Measurements from ENCODE around the gene SPHKAP.
"Not testable (repeated sequence)": the region's sequence is repeated elsewhere in the genome, so short reads cannot be mapped to it uniquely, and the experiment has no call there.

SPHKAP gene

GRCh38 chr2:228023619-228024018, 157.9 kb downstream of the SPHKAP start:
- DNase-seq, result no peak

GRCh38 chr2:228018311-228018710, 163.2 kb downstream of the SPHKAP start:
- no peak for DNase-seq

GRCh38 chr2:228017784-228018183, 163.7 kb downstream of the SPHKAP start:
- no peak for DNase-seq

- DNase-seq, result no peak
Observed at GRCh38 chr2:228016402-228016801, 165.1 kb downstream of the SPHKAP start.

GRCh38 chr2:228015741-228016140, 165.7 kb downstream of the SPHKAP start:
- DNase-seq, result no peak

GRCh38 chr2:227996366-227996765, 185.1 kb downstream of the SPHKAP start:
- no peak for DNase-seq

GRCh38 chr2:227990937-227991336, 190.6 kb downstream of the SPHKAP start:
- no peak for DNase-seq

- DNase-seq, result no peak
Observed at GRCh38 chr2:227973241-227973640, 208.2 kb downstream of the SPHKAP start.

- DNase-seq, result no peak
Observed at GRCh38 chr2:227971619-227972230, 209.8 kb downstream of the SPHKAP start.

GRCh38 chr2:227960317-227960716, 221.2 kb downstream of the SPHKAP start:
- no peak for DNase-seq

- no peak for DNase-seq
Observed at GRCh38 chr2:227942965-227943364, 238.5 kb downstream of the SPHKAP start.

GRCh38 chr2:227942021-227942420, 239.5 kb downstream of the SPHKAP start:
- no peak for DNase-seq

- peak; percentile 8 for DNase-seq
Observed at GRCh38 chr2:227939271-227940027, 242.0 kb downstream of the SPHKAP start.

- not testable (repeated sequence) for DNase-seq
Observed at GRCh38 chr2:227936249-227936648, 245.2 kb downstream of the SPHKAP start.

- no peak for DNase-seq
Observed at GRCh38 chr2:227933884-227934283, 247.6 kb downstream of the SPHKAP start.

- no peak for DNase-seq
Observed at GRCh38 chr2:227932403-227932802, 249.1 kb downstream of the SPHKAP start.

GRCh38 chr2:227932001-227932400, 249.5 kb downstream of the SPHKAP start:
- DNase-seq, result no peak
